ENCODE results near the gene COL5A1. TPM values are rescaled to one million over a fixed set of nuclear protein-coding genes. Genes with fewer than 3 reads are reported as not detected.
"Not testable (repeated sequence)": the region's sequence is repeated elsewhere in the genome, so short reads cannot be mapped to it uniquely, and the experiment has no call there.

Gene COL5A1
- total RNA-seq, 6 experiments from 2014 or later: 196 to 308 (median 225) TPM

DNA sequence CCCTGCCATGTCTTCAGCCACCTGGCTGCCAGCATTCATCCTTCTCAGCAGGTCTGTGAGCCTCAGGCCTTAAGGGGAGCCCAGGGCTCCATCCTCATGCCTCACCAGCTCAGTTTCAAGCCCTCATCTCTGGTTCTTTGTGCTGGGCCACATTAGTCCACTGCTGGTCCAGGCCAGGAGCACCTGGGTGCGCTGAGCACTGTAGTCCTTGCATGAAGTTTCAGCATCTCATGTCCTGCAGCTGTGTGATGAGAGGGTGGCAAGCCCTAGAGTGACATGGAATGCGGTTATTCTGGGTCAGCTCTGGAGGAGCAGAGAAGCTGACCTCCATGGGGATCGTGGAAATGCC, 42.7 kb downstream of the COL5A1 start:
- no peak overlapping the region for H3K27ac Mint-ChIP-seq
- H3K9me3 Mint-ChIP-seq: no peaks in the 10 kb centered on the region
- no peaks in the 10 kb centered on the region for H3K36me3 Mint-ChIP-seq (ENCODE audit: low read depth)
- DNase-seq: no peak
- no peak overlapping the region for H3K4me3 Mint-ChIP-seq
- peaks cover 41% of the 10 kb centered on the region for H3K4me1 Mint-ChIP-seq (ENCODE audit: low read depth)
- TF ChIP-seq, protein P1, sequence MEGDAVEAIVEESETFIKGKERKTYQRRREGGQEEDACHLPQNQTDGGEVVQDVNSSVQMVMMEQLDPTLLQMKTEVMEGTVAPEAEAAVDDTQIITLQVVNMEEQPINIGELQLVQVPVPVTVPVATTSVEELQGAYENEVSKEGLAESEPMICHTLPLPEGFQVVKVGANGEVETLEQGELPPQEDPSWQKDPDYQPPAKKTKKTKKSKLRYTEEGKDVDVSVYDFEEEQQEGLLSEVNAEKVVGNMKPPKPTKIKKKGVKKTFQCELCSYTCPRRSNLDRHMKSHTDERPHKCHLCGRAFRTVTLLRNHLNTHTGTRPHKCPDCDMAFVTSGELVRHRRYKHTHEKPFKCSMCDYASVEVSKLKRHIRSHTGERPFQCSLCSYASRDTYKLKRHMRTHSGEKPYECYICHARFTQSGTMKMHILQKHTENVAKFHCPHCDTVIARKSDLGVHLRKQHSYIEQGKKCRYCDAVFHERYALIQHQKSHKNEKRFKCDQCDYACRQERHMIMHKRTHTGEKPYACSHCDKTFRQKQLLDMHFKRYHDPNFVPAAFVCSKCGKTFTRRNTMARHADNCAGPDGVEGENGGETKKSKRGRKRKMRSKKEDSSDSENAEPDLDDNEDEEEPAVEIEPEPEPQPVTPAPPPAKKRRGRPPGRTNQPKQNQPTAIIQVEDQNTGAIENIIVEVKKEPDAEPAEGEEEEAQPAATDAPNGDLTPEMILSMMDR (IDR thresholded peaks at IDR 0.05): no peak
- H3K27me3 Mint-ChIP-seq (ENCODE audit: insufficient read depth): peaks cover 7% of the 10 kb centered on the region

DNA sequence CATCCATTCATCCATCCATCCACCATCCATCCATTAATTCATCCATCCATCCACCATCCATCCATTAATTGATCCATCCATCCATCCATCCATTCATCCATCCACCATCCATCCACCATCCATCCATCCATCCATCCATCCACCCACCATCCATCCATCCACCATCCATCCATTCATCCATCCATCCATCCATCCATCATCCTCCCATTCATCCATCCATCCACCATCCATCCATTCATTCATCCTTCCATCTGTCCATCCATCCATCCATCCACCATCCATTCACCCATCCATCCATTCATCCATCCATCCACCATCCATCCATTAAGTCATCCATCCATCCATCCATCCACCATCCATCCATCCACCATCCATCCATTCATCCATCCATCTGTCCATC, 43.3 kb downstream of the COL5A1 start:
- H3K4me3 Mint-ChIP-seq; DNase-seq; H3K27ac Mint-ChIP-seq; H3K9me3 Mint-ChIP-seq; H3K36me3 Mint-ChIP-seq (ENCODE audit: low read depth); H3K27me3 Mint-ChIP-seq (ENCODE audit: insufficient read depth): not testable (repeated sequence)
- peaks cover 42% of the 10 kb centered on the region for H3K4me1 Mint-ChIP-seq (ENCODE audit: low read depth)

DNA sequence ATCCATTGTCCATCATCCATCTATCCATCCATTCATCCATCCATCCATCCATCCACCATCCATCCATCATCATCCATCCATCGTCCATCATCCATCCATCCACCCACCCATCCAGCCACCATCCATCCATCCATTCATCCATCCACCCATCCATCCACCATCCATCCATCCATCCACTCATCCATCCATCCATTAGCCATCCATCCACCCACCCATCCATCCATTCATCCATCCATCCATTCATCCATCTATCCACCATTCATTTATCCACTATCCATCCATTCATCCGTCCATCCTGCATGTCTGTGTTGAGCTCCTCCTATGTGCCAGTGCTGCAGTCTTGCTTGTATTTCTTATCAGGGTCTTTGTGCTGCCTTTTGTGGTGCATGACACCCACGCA, 44.2 kb downstream of the COL5A1 start:
- H3K9me3 Mint-ChIP-seq: no peaks in the 10 kb centered on the region
- peaks cover 8% of the 10 kb centered on the region; the same call in 1 of the 2 replicates for H3K36me3 Mint-ChIP-seq (ENCODE audit: low read depth)
- peaks cover 42% of the 10 kb centered on the region for H3K4me1 Mint-ChIP-seq (ENCODE audit: low read depth)
- H3K27ac Mint-ChIP-seq: no peak overlapping the region
- peaks cover 14% of the 10 kb centered on the region for H3K27me3 Mint-ChIP-seq (ENCODE audit: insufficient read depth)
- TF ChIP-seq, protein P1 (IDR thresholded peaks at IDR 0.05): no peak
- DNase-seq: no peak
- H3K4me3 Mint-ChIP-seq: no peak overlapping the region

DNA sequence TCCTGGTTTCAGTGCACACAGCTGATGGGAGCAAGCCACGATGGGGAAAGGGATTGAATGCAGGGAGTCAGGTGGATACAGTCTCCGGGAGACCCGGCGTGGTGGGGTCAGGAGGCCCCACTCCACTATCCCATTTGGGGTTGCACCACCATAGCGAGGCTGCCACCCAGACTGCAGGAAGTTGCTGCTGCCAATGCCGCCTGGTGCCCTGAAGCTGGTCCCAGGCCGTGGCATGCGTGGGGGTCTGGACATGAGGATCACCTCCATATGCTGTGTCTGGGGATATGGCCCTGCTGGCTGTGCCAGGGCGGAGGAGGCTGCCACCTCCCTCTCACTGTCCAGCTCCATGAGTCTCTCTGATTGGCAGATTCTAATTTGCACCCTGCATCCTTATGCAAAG, 45.3 kb downstream of the COL5A1 start:
- H3K27ac Mint-ChIP-seq: no peak overlapping the region
- H3K9me3 Mint-ChIP-seq: no peaks in the 10 kb centered on the region
- DNase-seq: no peak
- TF ChIP-seq, protein P1 (IDR thresholded peaks at IDR 0.05): no peak
- H3K27me3 Mint-ChIP-seq (ENCODE audit: insufficient read depth): peaks cover 16% of the 10 kb centered on the region
- H3K4me3 Mint-ChIP-seq: no peak overlapping the region
- peaks cover 42% of the 10 kb centered on the region for H3K4me1 Mint-ChIP-seq (ENCODE audit: low read depth)
- peaks cover 15% of the 10 kb centered on the region; the same call in 1 of the 2 replicates for H3K36me3 Mint-ChIP-seq (ENCODE audit: low read depth)

DNA sequence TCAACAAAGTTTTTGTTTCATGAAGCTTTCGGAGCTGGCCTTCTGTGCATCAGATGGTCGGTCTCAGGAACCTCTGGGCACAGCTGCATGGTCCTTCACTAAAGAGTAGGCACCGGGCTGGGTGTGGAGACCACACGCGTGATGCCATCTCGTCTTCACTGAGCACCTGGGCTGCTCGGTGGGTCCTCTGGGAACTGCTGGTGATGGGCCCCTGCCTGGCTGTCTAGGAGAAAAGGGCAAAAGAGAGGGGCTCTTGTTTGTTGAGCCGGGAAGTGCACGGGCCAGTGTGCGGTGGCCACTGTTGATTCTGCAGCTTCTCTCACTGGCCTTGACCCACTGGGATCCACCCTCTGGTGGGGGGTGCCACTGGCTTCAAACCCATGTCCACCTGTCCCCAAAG, 46.0 kb downstream of the COL5A1 start:
- TF ChIP-seq, protein P1 (IDR thresholded peaks at IDR 0.05): no peak
- Mint-ChIP-seq H3K36me3 (ENCODE audit: low read depth) (peaks cover 21% of the 10 kb centered on the region), H3K27ac (no peak overlapping the region), H3K4me3 (no peak overlapping the region), H3K4me1 (ENCODE audit: low read depth) (peaks cover 42% of the 10 kb centered on the region), H3K27me3 (ENCODE audit: insufficient read depth) (peaks cover 17% of the 10 kb centered on the region), H3K9me3 (no peaks in the 10 kb centered on the region)
- no peak for DNase-seq

DNA sequence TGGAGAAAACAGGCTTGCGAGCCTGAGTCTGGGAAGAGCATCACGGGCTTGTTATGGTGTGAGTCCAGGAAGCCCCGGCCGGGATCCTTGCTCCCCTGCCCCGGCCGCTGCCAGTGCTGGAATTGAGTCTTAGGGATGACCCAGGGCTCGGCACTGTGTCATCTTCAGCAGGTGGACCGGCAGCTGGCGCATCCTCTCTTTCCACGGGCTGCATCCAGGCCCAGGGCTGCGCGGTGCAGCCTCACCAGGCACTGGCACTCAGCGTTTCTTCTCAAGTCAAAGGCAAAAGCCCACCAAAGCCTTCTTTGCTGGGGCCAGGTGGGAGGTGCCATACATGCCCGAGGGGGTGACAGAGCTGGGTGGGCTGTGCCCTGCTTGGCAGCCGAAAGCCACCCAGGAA, 46.6 kb downstream of the COL5A1 start:
- H3K4me3 Mint-ChIP-seq: no peak overlapping the region
- DNase-seq: no peak
- TF ChIP-seq, protein P1 (IDR thresholded peaks at IDR 0.05): no peak
- H3K27me3 Mint-ChIP-seq (ENCODE audit: insufficient read depth): peaks cover 17% of the 10 kb centered on the region
- H3K4me1 Mint-ChIP-seq (ENCODE audit: low read depth): peaks cover 41% of the 10 kb centered on the region
- H3K36me3 Mint-ChIP-seq (ENCODE audit: low read depth): peaks cover 24% of the 10 kb centered on the region
- no peak overlapping the region for H3K27ac Mint-ChIP-seq
- H3K9me3 Mint-ChIP-seq: no peaks in the 10 kb centered on the region
